NCI-H510A treated with DMSO at 0.1 percent for 48 hours (cell line): Measurements from ENCODE around the gene IER3.
"Not testable (repeated sequence)": the region's sequence is repeated elsewhere in the genome, so short reads cannot be mapped to it uniquely, and the experiment has no call there.

Source experiments
- DNase-seq: peaks from one replicate; lab custom pipeline; 2025; lab: John Stamatoyannopoulos, UW

Gene IER3

DNA sequence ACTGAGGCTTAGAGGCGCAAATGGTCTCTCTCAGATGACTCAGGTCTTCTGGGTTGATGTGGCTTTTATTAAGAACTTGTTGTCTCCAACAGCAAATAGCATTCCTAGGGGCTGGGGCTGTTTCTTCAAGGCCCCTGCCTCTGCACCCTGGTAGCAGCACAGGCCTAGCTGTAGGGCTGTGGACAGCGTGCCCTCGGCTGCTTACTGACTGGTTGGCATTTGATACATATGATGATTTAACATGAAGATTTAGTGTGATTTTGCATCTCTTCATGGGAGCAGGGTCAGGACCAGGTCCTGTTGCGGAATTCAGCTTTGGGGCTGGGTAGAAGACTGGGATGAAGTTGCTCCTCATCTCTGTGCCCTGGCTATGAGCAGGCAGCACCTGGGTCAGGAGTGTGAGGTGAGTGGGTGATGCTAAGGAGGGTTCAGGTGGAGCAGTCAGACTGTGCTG is 24.3 kb upstream of the IER3 start:
- no peak for DNase-seq

DNA sequence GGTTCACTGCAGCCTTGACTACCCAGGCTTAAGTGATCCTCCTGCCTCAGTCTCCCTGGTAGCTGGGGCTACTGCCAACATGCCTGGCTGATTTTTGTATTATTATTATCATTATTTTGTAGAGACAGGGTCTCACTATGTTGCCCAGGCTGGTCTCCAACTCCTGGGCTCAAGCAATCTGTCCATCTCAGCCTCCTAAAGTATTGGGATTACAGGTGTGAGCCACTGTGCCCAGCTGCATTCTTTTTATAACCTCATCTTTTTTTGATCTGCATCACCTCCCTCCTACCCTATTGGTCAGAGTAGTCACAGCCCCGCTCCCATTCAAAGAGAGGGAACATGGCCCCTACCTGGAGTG is 23.6 kb upstream of the IER3 start:
- DNase-seq: no peak

DNA sequence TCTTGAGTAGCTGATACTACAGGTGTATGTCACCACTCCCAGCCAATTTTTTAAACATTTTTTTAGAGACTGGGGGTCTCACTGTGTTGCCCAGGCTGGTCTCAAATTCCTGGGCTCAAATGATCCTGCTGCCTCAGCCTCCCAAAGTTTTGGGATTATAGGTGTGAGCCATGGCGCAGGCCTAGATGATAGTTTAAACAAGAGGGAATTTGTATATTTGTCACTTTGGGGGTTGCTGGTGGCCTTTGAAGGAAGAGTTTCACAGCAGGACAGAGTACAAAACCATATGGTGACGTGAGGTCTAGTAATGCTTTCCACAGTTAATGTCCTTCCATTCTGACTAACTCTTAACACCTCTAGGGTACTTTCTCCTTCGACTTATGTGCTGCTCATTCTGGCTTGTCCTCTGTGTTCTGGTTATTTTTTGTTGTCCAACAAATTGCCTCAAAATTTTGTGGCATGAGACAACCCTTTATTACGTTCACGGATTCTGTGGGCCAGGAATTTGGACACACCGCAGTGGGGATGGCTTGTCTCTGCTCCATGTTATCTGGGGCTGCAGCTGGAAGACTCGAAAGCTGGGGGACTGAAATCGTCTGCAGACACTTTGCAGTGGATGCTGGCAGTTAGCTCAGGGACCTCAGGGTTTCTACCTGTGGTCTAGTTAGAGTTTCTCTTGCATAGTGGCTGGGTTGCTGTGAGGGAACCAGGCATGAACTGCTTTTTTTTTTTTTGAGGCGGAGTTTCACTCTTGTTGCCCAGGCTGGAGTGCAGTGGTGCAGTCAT is 23.0 kb upstream of the IER3 start:
- DNase-seq: no peak

- no peak for DNase-seq
These were observed 22.3 kb upstream of the IER3 start for GRCh38 chr6:30766461-30767157.

DNA sequence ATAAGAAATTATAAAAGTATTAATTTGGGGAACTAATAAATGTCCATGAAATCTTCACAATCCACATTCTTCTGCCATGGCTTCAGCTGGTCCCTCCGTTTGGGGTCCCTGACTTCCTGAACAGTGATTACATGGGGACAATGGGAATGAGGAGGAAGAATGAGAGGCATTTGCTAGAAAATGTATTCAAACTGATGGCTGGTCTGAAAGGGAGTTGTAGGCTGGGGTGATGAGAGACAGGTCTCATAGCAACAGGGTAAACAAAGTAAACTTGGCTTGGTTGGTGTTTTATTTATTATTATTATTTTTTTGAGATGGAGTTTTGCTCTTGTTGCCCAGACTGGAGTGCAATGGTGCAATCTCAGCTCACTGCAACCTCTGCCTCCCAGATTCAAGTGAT is 21.1 kb upstream of the IER3 start:
- not testable (repeated sequence) for DNase-seq

GRCh38 chr6:30764490-30765043 is 20.2 kb upstream of the IER3 start:
- DNase-seq: not testable (repeated sequence)

GRCh38 chr6:30763618-30764489 is 19.5 kb upstream of the IER3 start:
- DNase-seq: no peak

DNA sequence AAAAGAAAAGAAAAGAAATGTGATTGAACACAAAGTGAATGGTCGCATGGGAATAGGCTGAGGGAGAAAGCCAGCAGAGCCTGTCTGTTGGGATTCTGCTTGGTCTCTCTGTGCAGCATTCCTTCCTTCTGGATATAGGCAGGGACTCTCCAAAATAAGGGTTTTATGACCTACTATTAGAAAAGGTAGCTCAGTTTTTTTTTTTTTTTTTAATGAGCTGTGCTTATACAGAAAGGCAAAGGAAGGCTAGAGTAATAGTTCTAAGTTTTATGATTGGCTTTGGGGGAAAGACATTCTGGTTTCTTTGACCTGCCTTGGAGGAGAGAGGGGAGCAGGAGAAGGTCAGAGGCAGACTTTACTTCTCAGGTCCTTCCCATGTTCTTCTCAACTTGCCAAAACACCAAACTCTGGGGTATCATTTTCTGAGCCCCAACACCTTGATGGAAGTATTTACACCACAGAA is 18.8 kb upstream of the IER3 start:
- no peak for DNase-seq

DNA sequence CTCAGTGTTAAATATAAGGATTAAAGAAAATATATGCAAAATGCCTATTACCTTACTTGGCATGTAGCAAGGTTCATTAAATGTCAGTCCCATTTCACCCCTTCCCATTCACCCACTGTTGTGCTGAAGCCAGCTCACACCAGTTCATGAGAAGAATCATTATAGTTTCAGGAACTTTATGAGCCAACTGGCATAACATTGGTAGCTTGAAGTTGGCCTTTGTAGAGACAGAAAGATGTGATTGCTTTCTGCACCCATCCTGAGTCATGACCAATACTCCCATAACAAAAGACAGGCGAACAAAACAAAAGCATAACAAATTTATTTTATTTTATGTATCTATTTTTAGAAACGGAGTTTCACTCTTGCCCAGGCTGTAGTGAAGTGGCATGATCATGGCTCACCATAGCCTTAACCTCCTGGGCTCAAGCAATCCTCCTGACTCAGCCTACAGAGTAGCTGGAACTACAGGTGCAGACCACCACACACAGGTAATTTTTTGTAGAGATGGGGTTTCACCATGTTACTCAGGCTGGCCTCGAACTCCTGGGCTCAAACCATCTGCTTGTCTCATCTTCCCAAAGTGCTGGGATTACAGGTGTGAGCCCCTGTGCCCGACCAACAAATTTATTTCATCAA is 17.6 kb upstream of the IER3 start:
- DNase-seq: no peak

DNA sequence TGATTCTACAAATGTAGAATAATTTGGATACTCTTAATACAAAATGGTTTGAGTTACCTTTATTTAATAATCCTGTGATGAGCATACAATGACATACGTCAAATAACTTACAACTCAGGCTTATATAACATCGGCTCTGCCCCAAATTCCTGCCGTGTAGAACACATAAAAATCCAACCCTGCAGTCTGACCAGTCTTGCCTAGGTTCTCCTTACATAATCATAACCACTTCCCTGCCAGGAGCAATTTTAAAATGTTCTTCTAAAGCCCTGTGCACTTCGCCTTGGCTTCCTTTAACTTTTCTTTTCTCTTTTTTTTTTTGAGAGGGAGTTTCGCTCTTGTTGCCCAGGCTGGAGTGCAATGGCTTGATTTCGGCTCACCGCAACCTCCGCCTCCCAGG is 16.2 kb upstream of the IER3 start:
- DNase-seq: no peak

GRCh38 chr6:30759575-30760239 is 15.4 kb upstream of the IER3 start:
- DNase-seq: no peak

DNA sequence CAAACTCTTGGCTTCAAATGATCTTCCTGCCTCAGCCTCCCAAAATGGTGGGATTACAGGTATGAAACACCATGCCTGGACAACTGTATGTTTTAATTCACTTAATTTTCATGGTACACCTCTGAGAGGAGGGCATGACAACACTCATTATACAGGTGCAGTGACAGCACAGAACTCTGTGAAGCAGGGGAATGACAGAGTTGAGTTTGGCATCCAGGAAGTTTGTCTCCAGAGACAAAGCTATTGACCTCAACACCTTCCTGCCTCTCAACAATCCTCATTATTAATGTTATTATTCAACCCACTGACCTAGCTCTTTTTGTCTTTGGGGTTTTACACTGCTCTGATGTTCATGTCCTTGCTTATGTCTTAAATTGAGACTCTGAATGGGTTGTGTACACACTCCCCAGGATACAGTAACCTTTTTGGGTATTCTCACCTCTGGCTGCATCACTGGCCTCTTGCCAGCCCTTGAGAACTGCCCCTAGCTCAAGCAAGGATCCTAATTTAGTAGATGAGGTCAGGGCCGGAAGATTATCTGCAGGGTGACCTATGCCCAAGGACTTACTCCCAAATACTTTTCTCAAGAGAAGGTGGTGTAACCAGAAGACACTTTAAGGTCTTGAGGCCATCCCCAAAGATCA is 13.0 kb upstream of the IER3 start:
- no peak for DNase-seq

- not testable (repeated sequence) for DNase-seq
These were observed 12.2 kb upstream of the IER3 start for GRCh38 chr6:30756405-30757003.

- no peak for DNase-seq
These were observed 10.3 kb upstream of the IER3 start for GRCh38 chr6:30754631-30755030.

GRCh38 chr6:30752157-30752927 is 8.0 kb upstream of the IER3 start:
- DNase-seq: no peak

- no peak for DNase-seq
These were observed 6.0 kb upstream of the IER3 start for GRCh38 chr6:30750379-30750668.

DNA sequence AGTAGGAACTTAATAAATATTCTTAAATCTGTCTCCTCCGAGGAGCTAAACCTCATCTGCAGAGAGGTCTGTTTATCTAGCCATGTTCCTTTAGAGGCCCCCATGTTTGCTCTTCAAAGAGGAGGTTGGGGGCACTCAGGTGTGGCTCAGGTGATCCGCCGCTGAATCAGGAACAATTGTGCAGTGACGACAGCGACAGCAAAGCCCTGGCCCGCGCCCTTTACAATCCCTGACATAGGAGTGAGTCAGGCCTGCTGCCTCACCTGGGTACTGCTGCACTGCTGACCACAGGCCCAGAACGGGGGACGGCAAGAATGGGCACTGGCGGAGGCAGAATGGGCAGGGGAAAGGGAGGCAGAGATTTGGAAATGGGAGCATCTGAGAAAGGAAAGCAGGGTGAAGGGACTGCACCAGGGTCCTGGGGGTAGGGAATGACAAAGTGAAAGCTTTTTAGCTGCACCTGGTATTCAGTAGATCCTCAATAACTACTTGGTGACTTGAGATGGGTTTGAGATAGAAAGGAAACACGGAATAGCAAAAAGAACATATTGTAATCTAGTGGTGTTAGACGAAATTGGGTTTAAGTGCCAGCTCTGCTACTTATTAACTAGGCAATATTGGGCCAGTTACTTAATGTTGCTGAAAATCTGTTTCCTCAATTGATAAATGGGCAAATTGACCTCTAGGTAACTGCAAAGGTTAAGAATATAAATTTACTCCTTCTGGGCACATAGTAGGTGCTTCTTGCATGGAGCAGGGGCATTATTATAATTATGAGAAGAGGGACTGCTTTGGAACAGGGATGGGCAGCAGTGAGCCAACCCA is 5.4 kb upstream of the IER3 start:
- no peak for DNase-seq

DNA sequence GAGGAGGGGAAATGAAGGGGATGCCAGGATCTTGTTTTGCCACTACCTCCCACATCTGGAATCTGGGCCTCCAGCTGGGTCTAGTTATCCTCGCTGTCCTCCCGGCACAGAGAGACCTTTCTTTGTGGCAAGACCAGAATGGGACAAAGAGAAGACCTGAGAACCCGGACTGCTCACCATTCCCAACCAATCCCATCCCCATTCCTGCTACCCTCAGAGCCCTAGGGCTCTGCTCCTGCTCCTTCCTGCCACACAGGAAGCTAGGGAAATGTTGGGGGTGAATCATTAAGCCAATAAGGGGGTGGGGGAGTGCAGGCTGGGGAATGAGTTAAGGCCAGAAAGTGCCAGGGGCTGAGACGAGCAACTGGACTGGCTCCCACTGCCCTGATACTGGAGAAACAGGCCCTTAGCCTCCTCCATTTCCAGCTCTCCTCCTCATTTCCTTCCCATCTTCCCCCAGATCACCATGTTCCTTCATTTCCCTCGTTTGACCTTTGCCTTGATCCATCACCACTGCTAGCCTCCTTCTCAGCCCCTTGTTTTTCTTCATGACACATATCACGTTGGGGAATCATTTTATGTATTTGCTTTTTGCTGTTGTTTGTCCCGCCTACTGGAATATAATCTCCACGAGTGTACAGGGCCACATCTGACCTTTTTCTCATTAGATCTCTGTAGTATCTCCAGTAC is 4.6 kb upstream of the IER3 start:
- no peak for DNase-seq
